Measurements from ENCODE around the gene CNTN5.
"Not testable (repeated sequence)": the region's sequence is repeated elsewhere in the genome, so short reads cannot be mapped to it uniquely, and the experiment has no call there.

Gene CNTN5

DNA sequence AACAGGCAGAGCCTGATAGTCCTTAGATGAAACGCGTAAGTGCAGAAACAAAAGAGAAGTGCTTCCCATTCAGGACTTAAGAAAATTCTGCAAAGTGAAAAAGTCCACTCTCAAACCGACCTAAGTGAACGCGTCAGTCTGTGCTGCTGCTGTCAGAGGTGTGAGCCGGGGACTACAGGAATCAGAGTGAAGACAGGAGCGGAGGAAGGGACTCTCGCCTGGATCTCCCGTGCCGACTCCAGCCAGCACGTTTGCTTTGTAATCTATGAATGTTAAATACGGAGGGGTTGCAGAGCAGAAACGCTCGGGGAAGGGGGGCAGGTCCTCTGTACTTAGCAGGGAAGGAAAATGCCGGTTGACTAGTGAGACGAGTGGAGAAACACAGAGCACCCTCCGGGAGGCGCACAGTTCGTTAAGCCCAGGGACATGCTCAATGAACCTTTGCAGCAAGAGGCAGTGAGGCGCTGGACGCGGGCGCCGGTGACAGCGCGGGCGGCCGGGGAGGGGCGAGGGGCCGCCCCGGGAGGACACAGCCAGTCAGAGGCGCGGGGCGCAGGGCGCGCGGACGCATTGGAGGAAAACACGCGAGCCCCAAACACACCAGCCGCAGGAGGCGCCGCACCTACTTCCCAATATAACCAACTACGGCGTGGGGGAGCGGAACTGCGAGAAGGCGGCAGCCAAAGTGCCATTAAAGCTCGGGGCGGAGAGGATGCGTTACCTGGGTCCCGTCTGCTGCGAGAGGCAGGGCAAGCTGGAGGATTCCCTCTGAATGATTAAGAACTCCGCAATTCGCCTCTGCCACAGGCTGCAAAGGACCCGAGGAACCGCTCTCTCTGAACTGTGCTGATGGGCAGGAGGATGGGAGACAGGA, at the start of gene CNTN5:
Gene CNTN5 (plus strand): TSS at position 598 of the 874 bp plus-strand sequence.
- DNase-seq: peak; percentile 17

DNA sequence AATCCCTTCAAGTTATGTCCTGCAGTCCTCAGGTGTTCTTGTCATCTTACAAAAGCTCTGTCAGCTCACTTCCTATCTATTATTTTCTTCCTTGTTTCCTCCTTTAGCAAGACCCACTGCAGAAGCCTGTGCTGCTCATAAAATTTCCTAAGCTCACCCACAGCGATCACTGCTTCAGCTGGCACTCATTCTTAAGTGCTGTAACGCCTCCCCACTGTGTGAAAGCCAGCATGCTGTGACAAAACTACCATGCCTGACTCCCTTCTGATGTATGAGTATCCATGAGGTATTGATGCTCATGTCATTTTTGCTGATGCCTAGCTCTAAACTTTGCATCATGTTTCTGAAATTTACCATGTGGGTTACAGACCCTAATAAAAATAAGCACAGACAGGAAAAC, 41.5 kb upstream of the CNTN5 start:
- no peak for DNase-seq

- DNase-seq: peak; percentile 19
Observed at GRCh38 chr11:99015634-99016454, 4.9 kb upstream of the CNTN5 start.

DNA sequence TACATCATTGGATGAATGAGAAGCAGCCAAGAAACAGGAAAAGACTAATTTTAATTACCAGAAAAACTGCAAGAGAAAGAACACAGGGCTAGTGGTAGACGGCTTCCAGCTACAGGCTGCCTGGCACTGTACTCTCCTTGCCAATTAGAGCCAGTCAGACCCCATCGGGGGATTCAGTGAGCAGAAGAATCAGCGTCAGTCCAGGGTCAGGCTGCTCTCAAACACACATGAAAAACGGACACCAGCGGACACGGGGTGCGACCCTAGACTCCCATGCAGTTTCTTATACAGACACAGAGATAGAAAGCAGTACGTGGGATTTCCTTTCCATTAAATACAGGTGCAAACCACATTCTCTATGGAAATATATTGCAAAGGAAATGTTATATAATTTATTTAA, 1.1 kb upstream of the CNTN5 start:
- no peak for DNase-seq

- no peak for DNase-seq
Observed at GRCh38 chr11:99037057-99037456, 16.3 kb downstream of the CNTN5 start.

DNA sequence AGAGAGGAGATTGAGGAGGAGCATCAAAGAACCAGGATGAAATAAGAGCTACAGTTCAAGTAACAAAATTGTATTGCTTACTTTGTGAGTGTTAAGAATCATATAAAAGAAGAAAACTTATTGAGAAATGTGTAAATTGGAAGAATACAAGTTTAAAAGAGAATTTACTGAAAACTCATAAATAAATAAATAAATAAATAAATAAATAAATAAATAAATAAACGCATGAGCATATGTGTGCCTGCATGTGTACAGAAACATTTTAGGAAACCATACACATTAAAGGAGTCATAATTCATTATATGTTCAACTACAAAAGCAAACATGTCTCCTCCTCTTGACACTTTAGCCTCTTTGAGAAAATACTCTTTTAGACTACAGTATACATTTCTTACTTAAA, 42.6 kb downstream of the CNTN5 start:
- DNase-seq: no peak

DNA sequence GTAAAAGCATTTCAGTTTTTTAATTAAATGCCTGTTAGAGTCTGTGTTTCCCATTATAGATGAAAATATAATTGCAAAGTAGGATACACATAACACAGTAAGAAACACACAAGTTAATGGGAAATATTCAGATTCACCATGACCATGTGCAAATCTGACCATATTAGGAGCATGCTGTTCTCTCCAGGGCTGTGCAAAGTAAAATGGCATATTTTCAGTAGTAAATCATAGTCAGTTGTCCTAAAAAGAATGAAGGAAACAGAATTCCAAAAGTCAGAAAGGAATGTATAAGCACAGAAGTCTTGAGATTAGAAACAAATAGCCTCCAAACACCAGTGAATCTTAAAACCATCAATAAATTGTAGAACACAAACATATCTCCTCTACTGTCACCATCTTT, 44.4 kb downstream of the CNTN5 start:
- no peak for DNase-seq

DNA sequence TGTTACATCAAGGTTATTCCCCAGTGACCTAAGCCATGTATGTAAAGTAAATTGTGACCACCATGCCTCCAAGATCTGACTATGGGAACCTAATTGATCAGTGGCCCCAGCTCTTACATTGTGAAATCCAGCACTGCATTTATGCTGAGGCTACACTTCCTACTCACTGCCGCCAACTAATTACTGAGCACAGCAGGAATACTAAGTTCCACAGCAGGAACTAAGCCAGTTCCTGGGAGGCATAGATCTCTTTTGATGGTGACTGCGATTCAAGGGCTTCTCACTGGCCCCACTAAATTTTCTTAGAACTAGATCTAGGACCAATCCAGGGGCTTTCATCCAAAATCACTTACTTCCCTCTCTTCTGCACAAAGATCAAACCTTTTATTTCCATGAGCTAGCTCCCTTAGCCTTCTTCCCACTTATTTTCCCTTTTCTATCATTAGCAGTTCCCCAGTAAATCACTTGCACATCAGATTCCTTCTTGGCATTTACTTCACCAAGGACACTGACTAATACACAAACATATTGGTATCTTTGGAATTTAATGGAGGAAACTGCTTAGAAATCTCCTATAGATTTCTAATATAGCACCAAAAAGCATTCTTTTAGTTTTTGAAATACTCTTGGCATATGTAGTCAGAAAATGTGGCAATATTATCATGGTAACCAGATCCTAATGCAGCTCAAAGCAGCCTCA, 46.0 kb downstream of the CNTN5 start:
- DNase-seq: no peak

- no peak for DNase-seq
Observed at GRCh38 chr11:99068832-99069231, 48.1 kb downstream of the CNTN5 start.

DNA sequence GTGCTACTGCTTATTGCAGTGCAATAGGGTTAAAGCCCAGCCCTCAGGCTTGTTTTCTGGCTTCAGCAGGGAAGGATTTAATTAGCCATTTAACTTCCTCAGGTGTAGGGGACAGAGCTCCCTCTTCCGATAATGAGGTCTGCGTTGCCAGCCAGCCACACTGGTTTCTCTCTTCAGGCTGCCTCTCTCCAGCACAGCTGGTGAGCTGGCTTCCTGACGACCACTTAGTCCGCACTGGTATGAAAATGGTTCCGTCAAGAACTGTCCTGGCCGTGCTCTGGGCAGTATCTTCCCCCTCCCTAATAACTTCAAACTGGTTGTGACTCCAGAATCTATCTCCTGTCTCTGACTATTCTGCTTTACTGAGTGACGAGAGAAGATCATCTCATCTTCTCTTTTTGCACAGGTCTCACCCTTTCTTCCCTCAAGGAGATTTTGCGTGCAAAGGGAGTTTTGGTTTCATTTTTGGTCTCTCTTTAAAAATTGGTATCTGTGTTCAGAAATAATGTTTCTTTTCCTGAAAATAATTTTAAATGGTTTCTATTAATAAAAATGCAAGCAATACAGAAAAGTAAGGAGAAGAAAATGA, 49.2 kb downstream of the CNTN5 start:
- DNase-seq: no peak

DNA sequence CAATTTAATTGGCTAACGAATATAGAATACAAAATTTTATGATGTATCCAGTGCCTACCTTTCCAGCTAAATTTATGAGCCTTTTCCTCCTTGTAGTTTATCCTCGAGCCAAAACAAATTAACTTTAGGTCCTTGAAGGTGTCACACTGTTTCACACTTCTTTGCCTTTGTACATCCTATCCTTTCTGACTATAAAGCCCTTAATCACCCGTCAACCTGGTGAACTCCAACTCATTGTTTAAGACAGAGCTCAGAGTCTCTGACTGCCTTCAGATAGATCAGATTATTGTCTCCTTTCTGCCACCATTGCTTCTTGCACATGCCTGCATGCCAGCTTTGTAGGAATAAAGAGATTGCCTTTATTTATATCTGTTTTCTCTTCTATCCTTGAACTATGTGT, 58.8 kb downstream of the CNTN5 start:
- no peak for DNase-seq

DNA sequence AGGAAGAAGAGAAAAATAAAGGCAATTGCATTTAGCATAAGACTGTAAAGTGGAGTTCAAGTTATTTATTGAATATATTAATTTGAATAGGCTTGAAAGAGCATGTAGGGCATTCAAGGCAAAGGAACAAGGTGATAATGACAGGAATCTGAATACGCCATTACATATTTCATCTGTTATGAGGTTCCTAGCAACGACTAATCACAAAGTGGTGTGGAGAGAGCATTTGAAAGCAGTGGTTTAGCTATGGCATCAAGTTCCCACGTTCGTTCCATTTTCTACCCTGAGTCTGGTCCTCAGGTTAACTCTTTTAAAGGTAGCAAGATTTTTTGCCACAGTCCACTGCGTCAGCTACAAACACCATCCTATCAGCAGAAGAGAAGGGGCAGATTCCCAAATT, 59.4 kb downstream of the CNTN5 start:
- DNase-seq: no peak

- no peak for DNase-seq
Observed at GRCh38 chr11:99098258-99098657, 77.5 kb downstream of the CNTN5 start.

- peak; percentile 8 for DNase-seq
Observed at GRCh38 chr11:99098751-99099150, 78.0 kb downstream of the CNTN5 start.

- DNase-seq: no peak
Observed at GRCh38 chr11:99117603-99118002, 96.9 kb downstream of the CNTN5 start.

DNA sequence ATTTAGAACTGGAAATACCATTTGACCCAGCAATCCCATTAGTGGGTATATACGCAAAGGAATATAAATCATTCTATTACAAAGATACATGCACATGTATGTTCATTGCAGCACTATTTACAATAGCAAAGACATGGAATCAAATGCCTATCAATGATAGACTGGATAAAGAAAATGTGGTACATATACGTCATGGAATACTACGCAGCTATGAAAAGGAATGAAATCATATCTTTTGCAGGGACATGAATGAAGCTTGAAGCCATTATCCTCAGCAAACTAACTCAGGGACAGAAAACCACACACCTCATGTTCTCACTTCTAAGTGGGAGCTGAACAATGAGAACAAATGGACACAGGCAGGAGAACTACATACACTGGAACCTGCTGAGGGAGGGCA, 113.1 kb downstream of the CNTN5 start:
- not testable (repeated sequence) for DNase-seq

DNA sequence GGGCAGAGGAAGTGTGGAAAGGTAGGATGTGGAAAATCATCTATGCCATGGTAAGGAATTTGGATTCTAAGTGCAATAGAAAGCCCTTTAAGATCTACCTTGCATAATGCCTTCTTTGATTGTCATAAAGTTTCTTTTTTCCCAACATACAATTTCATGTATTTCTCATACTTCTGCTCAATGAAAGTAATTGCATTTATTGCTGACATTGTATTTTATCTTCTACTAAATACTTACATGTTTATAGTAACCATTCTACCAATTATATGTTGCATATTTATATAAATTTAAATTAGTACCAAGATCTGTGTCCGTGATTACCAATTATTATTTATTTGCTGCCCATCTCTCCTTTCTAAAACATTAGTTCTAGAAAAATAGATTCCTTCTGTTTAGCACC, 114.8 kb downstream of the CNTN5 start:
- no peak for DNase-seq

GRCh38 chr11:99142237-99142636, 121.5 kb downstream of the CNTN5 start:
- no peak for DNase-seq

DNA sequence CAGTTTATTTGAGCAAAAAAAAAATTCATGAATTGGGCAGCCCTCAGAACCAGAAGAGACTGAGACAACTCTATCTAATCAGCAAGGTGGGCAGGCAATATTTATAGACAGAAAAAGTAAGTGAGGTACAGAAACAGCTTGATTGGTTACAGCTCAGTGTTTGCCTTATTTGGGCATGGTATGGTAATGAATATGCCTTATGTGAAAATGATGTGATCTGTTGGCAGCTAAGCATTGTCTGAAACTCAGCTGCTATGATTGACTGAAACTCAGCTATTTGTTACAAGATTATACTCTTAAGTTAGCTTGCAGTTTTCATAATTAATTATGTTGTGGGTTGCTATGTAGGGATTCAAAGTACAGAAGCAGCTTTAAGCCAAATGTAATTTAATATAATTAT, 127.6 kb downstream of the CNTN5 start:
- DNase-seq: no peak

DNA sequence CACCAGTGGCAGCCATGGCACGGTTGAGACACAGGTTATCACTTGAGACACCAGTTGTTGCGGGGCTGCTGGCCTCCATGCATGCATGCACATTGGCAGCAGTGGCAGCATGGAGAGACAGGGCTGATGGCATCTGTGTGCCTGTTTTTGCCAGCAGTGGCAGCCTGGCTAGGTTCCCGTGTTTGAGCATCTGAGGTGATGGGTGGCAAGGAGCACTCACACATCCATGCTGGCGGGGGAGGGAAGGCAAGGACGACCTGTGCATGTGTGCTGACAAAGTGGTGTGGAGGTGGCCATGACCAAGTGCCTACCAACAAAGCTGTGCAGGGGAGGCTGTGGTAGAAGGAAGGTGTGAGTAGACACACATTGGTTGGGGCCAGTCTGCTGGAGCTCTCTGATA, 133.5 kb downstream of the CNTN5 start:
- DNase-seq: peak; percentile 33

DNA sequence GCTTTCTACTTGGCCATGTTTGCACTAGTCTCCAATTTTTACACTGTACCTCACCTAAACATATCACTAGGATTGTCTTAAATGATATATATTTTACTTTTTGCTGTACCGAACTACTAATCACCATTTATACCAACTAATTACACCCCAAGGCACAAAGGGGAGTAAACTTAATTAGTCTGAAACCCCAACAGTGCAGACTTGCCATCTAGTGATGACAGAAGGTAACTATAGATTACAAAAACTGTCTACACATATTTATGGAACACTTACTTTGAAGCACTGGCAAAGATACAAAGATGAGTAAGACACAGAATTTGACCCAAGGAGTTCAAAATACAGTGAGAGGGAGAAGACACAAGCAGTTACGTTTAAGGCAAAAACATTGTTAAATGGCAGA, 139.7 kb downstream of the CNTN5 start:
- no peak for DNase-seq

DNA sequence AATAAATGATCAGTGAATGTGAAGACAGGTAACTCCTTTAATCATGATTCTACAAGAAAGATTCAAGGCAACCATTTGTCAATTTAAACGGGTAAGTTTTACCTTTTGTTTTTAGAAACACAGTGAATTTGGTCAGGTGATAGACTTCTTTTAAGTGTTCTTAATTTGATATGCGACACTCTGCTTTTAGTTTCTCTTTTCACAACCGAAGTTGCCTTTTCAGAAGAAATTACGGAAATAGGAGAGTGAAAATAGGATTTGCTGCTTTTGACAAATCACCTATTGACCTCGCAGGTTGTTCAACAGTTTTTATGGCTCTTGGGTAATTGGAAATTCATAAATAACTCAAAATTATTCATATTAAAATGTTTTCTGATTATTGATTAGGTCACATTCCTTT, 142.1 kb downstream of the CNTN5 start:
- no peak for DNase-seq

DNA sequence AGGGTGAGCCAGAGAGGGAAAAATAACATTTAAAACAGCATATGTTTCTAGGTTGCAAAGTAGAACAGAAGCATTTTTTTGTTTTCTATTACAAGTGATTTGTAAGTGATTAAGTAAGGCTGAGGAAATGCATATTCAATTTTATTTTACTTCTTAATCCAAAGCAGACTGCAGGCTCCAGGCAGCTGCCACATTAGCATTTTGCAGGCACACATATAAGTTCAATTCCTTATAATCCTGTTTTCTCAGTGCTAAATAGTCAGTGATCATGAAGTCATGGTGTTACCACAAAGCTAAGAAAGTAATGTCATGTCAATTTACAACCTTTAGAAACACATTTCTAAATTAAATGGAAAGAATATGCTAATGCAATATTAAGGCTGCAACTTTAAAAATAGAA, 149.8 kb downstream of the CNTN5 start:
- no peak for DNase-seq

Measured in NCI-H1694 treated with DMSO at 0.1 percent for 48 hours (cell line).